Ascending aorta (tissue), 2 donors: ENCODE results near the gene MKLN1. TPM values are rescaled to one million over a fixed set of nuclear protein-coding genes. Genes with fewer than 3 reads are reported as not detected.
A peak's percentile ranks its signal among the peaks of the same experiment; 100 is the strongest.

Experiments
- DNase-seq, 2 donors: peaks; one replicate each; pipeline ENCODE4 v3.0.0-alpha.2; 2019; ENCODE audit warnings: low spot score in 2 of 2
- H3K27ac ChIP-seq, 2 donors: fragments of 200-600 bp; sonication (generic); one replicate each; pipeline ENCODE4 v1.5.1; 2016 to 2017; ENCODE audit warnings: mild to moderate bottlenecking in 1 of 2
- H3K27me3 ChIP-seq: fragments of 200-600 bp; sonication (generic); one replicate; pipeline ENCODE4 v1.5.1; 2017
- H3K36me3 ChIP-seq, 2 donors: fragments of 200-600 bp; sonication (generic); one replicate each; pipeline ENCODE4 v1.5.1; 2016
- H3K4me1 ChIP-seq, 2 donors: fragments of 200-600 bp; sonication (generic); one replicate each; pipeline ENCODE4 v1.5.1; 2016 to 2017; ENCODE audit warnings: mild to moderate bottlenecking in 1 of 2
- H3K4me3 ChIP-seq, 2 donors: fragments of 200-600 bp; sonication (generic); one replicate each; pipeline ENCODE4 v1.5.1; 2016 to 2017; ENCODE audit warnings: mild to moderate bottlenecking in 1 of 2
- H3K9me3 ChIP-seq, 2 donors: fragments of 200-600 bp; sonication (generic); one replicate each; pipeline ENCODE4 v1.5.1; 2016
- intact Hi-C: fragments of 100-400 bp; cut with DNase I; formaldehyde crosslinking; loops from one replicate; pipeline ENCODE4 v1.15.1; 2023
- total RNA-seq: library from RNA; depleted of rRNA; stranded (reverse); fragments of >200 nt; gene quantifications from one replicate; pipeline ENCODE4 v1.1.0, GENCODE V29; 2016
- TF ChIP-seq, protein P1 (sequence below), 3 experiments: fragments of 200-600 bp in 2 of 3; fragments of 450-650 bp in 1 of 3; sonication (generic) in 2 of 3; IDR thresholded peaks; one replicate each; pipeline ENCODE4 v1.5.1; 2016 to 2019; ENCODE audit warnings: antibody characterized with exemption in 3 of 3, mild to moderate bottlenecking in 1 of 3, moderate library complexity in 1 of 3

Gene MKLN1
- total RNA-seq, 1 donor from 2014 or later, result 18.0 TPM

DNA sequence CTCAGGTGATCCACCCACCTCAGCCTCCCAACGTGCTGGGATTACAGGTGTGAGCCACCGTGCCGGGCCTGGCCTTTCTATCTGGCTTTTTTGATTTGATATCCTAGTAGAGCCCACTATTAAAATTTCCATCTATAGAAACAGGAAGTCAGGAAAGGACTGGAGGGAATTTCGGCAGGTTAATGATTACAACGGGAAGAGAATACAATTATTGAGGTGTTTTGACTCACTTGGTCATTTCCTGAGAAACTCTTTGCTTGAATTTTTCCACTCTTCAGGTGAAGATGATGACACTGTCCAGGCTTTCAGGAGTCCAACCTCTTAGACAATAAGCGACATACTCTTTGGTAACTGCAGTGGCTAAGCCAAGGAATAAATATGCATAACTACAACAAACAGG, 1.1 kb upstream of the MKLN1 start:
- H3K9me3 ChIP-seq, result no peaks in the 10 kb centered on the region
- DNase-seq, result no peak
- H3K4me3 ChIP-seq, result peak overlapping the region; percentile 72 to 93
- H3K27ac ChIP-seq, result peak overlapping the region; percentile 95 to 97
- TF ChIP-seq, protein P1, sequence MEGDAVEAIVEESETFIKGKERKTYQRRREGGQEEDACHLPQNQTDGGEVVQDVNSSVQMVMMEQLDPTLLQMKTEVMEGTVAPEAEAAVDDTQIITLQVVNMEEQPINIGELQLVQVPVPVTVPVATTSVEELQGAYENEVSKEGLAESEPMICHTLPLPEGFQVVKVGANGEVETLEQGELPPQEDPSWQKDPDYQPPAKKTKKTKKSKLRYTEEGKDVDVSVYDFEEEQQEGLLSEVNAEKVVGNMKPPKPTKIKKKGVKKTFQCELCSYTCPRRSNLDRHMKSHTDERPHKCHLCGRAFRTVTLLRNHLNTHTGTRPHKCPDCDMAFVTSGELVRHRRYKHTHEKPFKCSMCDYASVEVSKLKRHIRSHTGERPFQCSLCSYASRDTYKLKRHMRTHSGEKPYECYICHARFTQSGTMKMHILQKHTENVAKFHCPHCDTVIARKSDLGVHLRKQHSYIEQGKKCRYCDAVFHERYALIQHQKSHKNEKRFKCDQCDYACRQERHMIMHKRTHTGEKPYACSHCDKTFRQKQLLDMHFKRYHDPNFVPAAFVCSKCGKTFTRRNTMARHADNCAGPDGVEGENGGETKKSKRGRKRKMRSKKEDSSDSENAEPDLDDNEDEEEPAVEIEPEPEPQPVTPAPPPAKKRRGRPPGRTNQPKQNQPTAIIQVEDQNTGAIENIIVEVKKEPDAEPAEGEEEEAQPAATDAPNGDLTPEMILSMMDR (IDR thresholded peaks at IDR 0.05), result no peak
- peaks cover 0 to 7% of the 10 kb centered on the region in 2 donors for H3K4me1 ChIP-seq
- no peaks in the 10 kb centered on the region for H3K36me3 ChIP-seq
- intact Hi-C loops, result loop anchor here (2.0 to 10.0 kb wide), 3 partner anchors 89 to 432 kb away; no protein-coding TSS in a partner anchor
- H3K27me3 ChIP-seq, result no peaks in the 10 kb centered on the region

DNA sequence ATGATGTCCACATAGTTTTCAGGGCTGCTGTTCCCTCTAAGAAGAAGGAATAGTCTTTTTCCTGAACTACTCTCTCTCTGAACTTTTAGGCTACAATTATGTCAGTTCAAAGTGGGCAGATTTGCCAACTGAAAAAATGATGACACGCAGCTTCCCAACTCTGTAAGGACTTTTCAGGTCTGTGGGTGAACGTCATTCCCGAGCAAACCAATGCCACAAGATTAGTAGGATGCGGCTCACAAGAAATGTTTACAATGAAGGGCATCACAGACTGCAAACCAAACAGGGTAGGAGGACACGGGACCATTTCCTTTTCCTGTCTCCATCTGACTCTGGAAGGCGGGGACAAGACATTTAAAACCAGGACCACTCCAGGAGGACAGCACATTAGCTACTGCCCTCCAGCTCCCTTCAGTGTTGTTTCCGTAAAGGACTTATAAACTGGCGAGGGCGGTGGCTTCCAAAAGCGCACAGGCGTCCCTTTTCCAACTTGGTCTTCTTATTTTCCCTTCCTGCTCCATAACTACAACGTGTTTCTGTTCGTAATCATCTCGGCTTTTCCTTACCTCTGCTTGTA, 539 bp upstream of the MKLN1 start:
- intact Hi-C loops, result loop anchor here (2.0 to 10.0 kb wide), 3 partner anchors 90 to 432 kb away; no protein-coding TSS in a partner anchor
- peak in 1 of 2 donors; percentile 19 for DNase-seq

DNA sequence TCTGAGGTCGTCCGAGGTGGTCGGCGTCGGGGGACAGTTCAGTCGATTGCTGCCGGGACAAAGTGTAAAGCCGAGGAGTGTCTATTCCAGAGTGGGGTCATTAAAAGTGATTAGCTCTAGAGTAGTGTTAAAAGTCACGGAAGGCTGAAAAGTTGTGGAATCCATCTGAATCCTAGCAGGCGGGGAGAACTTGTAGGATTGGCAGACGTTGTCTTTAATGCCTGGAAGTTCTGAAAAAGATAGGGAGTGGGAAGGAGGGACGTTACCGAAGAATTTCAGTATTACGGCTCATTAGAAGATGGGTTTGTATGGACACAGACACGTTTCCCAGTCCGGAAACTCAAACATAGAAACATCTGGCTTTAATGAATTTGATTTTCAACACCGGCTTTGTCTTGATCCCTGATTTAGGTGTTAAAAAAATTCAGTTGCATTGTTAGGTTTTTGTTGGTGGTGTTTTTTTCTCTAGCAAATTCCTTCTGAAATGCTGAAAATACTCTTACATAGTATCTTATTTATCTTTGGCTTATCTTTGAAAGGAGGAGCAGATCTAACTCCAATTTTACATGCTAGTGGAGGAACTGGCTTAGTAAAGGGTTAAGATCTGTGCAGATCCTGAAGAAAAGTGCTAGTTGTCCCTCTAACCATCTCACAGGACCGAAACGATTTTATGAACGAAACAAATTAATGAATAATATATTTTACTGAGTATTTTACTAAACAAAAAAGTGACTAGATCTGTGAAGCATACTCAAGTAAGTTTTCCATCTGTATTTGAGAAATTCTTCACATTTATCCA, 900 bp downstream of the MKLN1 start:
- DNase-seq, result no peak
- Histone ChIP-seq H3K36me3 (peaks cover 0 to 4% of the 10 kb centered on the region in 2 donors), H3K9me3 (no peaks in the 10 kb centered on the region), H3K27ac (peak overlapping the region; percentile 95 to 97), H3K4me1 (peaks cover 0 to 10% of the 10 kb centered on the region in 2 donors), H3K27me3 (no peaks in the 10 kb centered on the region), H3K4me3 (peak overlapping the region; percentile 72 to 93)
- TF ChIP-seq, protein P1 (IDR thresholded peaks at IDR 0.05), result no peak
- intact Hi-C loops, result loop anchor here (2.0 to 10.0 kb wide), 3 partner anchors 44 to 434 kb away; no protein-coding TSS in a partner anchor

More for the DNA sequence above, 539 bp upstream of the MKLN1 start:
- H3K27ac ChIP-seq, result peak overlapping the region; percentile 95 to 97
- H3K9me3 ChIP-seq, result no peaks in the 10 kb centered on the region
- peak overlapping the region; percentile 72 to 93 for H3K4me3 ChIP-seq
- H3K27me3 ChIP-seq, result no peaks in the 10 kb centered on the region
- H3K4me1 ChIP-seq, result peaks cover 0 to 10% of the 10 kb centered on the region in 2 donors
- TF ChIP-seq, protein P1 (IDR thresholded peaks at IDR 0.05), result no peak
- no peaks in the 10 kb centered on the region for H3K36me3 ChIP-seq

DNA sequence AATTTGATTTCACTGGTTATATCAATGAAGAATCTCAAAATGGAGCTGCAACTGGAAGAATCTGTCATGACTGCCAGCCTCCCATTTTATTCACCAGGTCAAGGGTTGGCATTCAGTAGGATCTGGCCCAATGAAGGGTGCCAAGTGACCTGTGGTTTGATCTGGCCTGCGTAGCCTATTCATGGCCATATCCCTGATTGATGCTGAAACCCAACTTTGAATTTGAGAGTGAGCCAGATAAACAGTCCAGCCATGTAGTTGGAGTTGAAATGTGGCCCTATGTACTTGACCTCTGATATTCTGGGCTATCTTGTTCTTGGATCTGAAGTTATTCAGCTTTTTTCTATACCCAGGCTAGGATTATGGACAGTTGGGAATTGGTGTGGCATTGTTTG, 1.5 kb downstream of the MKLN1 start:
- intact Hi-C loops, result loop anchor here (2.0 to 10.0 kb wide), 3 partner anchors 44 to 434 kb away; no protein-coding TSS in a partner anchor
- TF ChIP-seq, protein P1 (IDR thresholded peaks at IDR 0.05), result no peak
- Histone ChIP-seq H3K9me3 (no peaks in the 10 kb centered on the region), H3K4me3 (peak overlapping the region; percentile 72 to 93), H3K27ac (peak overlapping the region; percentile 95 to 97), H3K27me3 (no peaks in the 10 kb centered on the region), H3K36me3 (peaks cover 0 to 4% of the 10 kb centered on the region in 2 donors), H3K4me1 (peaks cover 0 to 12% of the 10 kb centered on the region in 2 donors)
- no peak for DNase-seq

DNA sequence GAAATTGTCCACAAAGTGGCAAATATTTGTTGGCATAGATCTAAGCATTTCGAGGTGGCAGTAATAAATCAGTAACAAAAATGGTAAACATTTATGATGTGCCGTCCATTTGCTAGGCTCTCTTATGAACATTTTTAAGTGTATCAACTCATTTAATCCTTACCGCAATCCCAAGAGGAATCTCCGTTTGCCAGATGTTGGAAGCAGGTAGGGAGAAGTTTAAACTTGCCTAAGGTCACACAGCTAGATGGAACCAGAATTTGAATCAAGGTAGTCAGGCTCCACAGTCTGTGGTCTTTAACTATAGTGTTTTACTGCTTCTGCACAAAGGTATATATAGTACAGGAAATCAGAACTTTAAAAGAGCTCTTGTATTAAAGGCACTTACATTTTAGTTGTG, 2.6 kb downstream of the MKLN1 start:
- DNase-seq, result no peak
- no peaks in the 10 kb centered on the region for H3K9me3 ChIP-seq
- TF ChIP-seq, protein P1 (IDR thresholded peaks at IDR 0.05), result no peak
- H3K4me1 ChIP-seq, result peaks cover 0 to 13% of the 10 kb centered on the region in 2 donors
- no peaks in the 10 kb centered on the region for H3K27me3 ChIP-seq
- intact Hi-C loops, result no loop called here
- peak overlapping the region; percentile 2 to 17 for H3K4me3 ChIP-seq
- H3K27ac ChIP-seq, result peak overlapping the region; percentile 23 to 24
- peaks cover 0 to 4% of the 10 kb centered on the region in 2 donors for H3K36me3 ChIP-seq
